D721Med (cell line): ENCODE data around the gene AAR2.

ENCODE experiments used
- DNase-seq: peaks from one replicate; pipeline ENCODE4 v3.0.0; 2011; ENCODE audit warnings: low spot score; ENCODE audit not compliant: insufficient read length
- FAIRE-seq: peaks from 2 replicates; lab custom pipeline; 2011; peaks lifted over from hg19 to GRCh38; lab: Jason Lieb, UNC
- TF ChIP-seq, protein P1 (sequence below): IDR thresholded peaks from 2 replicates; pipeline ENCODE4 v1.5.1; 2012; ENCODE audit warnings: mild to moderate bottlenecking, control low read depth; ENCODE audit not compliant: insufficient read depth; ENCODE audit errors: missing control alignments

Gene AAR2

DNA sequence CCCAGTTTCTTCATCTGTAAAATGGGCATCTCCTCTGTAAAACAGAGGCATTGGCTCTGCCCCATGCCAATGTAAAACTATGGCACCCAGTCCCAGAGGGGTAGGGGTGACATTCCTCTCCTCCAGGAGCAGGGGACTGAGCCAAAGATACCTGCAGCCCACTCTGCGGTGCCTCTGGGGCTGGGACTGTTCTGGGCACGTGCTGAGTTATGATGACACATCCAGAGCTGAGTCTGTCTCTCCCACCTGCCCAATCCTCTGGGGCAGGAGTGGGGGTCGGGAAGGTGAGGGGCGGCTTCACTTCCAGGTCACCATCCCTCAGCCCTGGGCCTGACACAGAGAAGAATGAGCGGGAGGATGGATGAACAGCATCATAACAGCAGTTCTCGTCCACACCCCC, 29.9 kb downstream of the AAR2 start:
- FAIRE-seq (no peak), DNase-seq (no peak)
- TF ChIP-seq, protein P1, sequence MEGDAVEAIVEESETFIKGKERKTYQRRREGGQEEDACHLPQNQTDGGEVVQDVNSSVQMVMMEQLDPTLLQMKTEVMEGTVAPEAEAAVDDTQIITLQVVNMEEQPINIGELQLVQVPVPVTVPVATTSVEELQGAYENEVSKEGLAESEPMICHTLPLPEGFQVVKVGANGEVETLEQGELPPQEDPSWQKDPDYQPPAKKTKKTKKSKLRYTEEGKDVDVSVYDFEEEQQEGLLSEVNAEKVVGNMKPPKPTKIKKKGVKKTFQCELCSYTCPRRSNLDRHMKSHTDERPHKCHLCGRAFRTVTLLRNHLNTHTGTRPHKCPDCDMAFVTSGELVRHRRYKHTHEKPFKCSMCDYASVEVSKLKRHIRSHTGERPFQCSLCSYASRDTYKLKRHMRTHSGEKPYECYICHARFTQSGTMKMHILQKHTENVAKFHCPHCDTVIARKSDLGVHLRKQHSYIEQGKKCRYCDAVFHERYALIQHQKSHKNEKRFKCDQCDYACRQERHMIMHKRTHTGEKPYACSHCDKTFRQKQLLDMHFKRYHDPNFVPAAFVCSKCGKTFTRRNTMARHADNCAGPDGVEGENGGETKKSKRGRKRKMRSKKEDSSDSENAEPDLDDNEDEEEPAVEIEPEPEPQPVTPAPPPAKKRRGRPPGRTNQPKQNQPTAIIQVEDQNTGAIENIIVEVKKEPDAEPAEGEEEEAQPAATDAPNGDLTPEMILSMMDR: no peak

- TF ChIP-seq, protein P1: no peak
- FAIRE-seq: no peak
Measured at GRCh38 chr20:36267605-36268381, 31.5 kb downstream of the AAR2 start.

GRCh38 chr20:36268440-36269342, 32.4 kb downstream of the AAR2 start:
- DNase-seq (no peak), FAIRE-seq (no peak)
- TF ChIP-seq, protein P1: no peak

More at GRCh38 chr20:36267605-36268381, 31.5 kb downstream of the AAR2 start:
- no peak for DNase-seq

- TF ChIP-seq, protein P1: no peak
- no peak for FAIRE-seq
- no peak for DNase-seq
Measured at GRCh38 chr20:36269507-36269906, 33.2 kb downstream of the AAR2 start.

DNA sequence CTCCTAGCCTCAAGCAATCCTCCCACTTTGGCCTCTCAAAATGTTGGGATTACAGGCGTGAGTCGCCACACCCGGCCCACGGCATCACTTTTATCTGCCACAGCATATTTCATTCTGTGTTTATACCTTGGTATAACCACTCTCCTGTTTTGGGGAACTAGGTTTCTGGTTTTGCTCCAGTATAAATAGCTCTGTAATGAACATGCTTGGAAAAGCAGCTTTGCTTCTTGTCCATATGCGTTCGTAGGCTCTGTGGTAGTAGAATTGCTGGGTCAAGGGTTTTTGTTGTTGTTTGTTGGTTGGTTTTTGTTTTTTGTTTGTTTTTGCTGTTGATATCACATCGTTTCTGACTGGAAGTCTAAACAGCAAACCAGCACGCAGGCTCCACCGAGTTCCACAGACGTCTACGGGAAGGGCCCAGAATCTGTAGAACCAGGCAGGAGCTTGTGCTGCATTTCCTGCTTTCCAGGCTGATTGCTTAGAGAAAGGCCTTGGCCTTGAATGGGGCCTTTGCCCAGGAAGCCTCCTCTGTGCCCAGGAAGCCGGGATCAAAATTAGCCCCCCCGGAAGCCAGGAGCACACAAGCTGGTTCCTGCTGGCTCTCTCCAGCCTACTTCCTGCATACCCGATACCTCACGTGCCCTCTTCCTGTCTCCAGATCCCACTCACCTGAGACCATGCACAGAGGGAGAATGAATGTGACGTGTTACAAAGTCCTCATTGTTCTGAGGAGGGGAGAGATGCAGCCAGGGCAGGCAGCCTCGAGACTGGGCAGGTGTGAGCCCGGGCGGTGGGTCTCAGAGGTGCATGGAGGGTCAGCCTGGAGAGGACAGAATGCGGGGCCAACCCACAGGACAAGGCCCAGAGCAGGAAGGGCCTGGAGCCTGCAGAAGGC, 34.7 kb downstream of the AAR2 start:
- FAIRE-seq: no peak
- no peak for DNase-seq
- TF ChIP-seq, protein P1: no peak

- no peak for DNase-seq
- TF ChIP-seq, protein P1: no peak
- no peak for FAIRE-seq
Measured at GRCh38 chr20:36271639-36272546, 35.6 kb downstream of the AAR2 start.
